ENCODE measurements around the gene MACROD1. TPM values are rescaled to one million over a fixed set of nuclear protein-coding genes. Genes with fewer than 3 reads are reported as not detected.

The MACROD1 gene
- total and polyA plus RNA-seq, 4 donors, result 10.6 to 31.6 (median 23.9) TPM

GRCh38 chr11:64043545-64043944 lies 122.4 kb downstream of the MACROD1 start:
- WGBS (ENCODE audit: insufficient coverage), result 98% methylated on average over 4 of the region's 5 CpGs

GRCh38 chr11:64042301-64042700 lies 123.6 kb downstream of the MACROD1 start:
- Histone ChIP-seq H3K4me3 (ENCODE audit: low read depth, low read length) (no peak overlapping the region), H3K36me3 (ENCODE audit: control insufficient read depth, insufficient read depth, low read length) (peaks cover 16% of the 10 kb centered on the region), H3K27me3 (ENCODE audit: control insufficient read depth, insufficient read depth, low read length) (no peaks in the 10 kb centered on the region), H3K9me3 (ENCODE audit: control insufficient read depth, insufficient read depth, low read length) (no peaks in the 10 kb centered on the region), H3K27ac (ENCODE audit: low read depth, low read length) (no peak overlapping the region), H3K4me1 (ENCODE audit: control insufficient read depth, insufficient read depth, low read length) (peaks cover 97% of the 10 kb centered on the region)
- DNase-seq (ENCODE audit: low read depth in 4 of 6, low spot score in 6 of 6), result no peak
- WGBS (ENCODE audit: insufficient coverage), result 88% methylated on average over 2 of the region's 4 CpGs

More at GRCh38 chr11:64043545-64043944, 122.4 kb downstream of the MACROD1 start:
- DNase-seq (ENCODE audit: low read depth in 4 of 6, low spot score in 6 of 6), result no peak
- Histone ChIP-seq H3K4me3 (ENCODE audit: low read depth, low read length) (no peak overlapping the region), H3K36me3 (ENCODE audit: control insufficient read depth, insufficient read depth, low read length) (peaks cover 16% of the 10 kb centered on the region), H3K27ac (ENCODE audit: low read depth, low read length) (no peak overlapping the region), H3K27me3 (ENCODE audit: control insufficient read depth, insufficient read depth, low read length) (no peaks in the 10 kb centered on the region), H3K4me1 (ENCODE audit: control insufficient read depth, insufficient read depth, low read length) (peaks cover 97% of the 10 kb centered on the region), H3K9me3 (ENCODE audit: control insufficient read depth, insufficient read depth, low read length) (no peaks in the 10 kb centered on the region)

- H3K27ac ChIP-seq (ENCODE audit: low read depth, low read length), result no peak overlapping the region
- no peaks in the 10 kb centered on the region for H3K9me3 ChIP-seq (ENCODE audit: control insufficient read depth, insufficient read depth, low read length)
- DNase-seq (ENCODE audit: low read depth in 4 of 6, low spot score in 6 of 6), result no peak
- peaks cover 2% of the 10 kb centered on the region for H3K27me3 ChIP-seq (ENCODE audit: control insufficient read depth, insufficient read depth, low read length)
- peaks cover 97% of the 10 kb centered on the region for H3K4me1 ChIP-seq (ENCODE audit: control insufficient read depth, insufficient read depth, low read length)
- no peak overlapping the region for H3K4me3 ChIP-seq (ENCODE audit: low read depth, low read length)
- WGBS (ENCODE audit: insufficient coverage), result 89% methylated on average over 5 of the region's 9 CpGs
- peaks cover 15% of the 10 kb centered on the region for H3K36me3 ChIP-seq (ENCODE audit: control insufficient read depth, insufficient read depth, low read length)
Observed at GRCh38 chr11:64041846-64042245, 124.1 kb downstream of the MACROD1 start.

- H3K27me3 ChIP-seq (ENCODE audit: control insufficient read depth, insufficient read depth, low read length), result peaks cover 2% of the 10 kb centered on the region
- H3K4me1 ChIP-seq (ENCODE audit: control insufficient read depth, insufficient read depth, low read length), result peaks cover 91% of the 10 kb centered on the region
- no peaks in the 10 kb centered on the region for H3K9me3 ChIP-seq (ENCODE audit: control insufficient read depth, insufficient read depth, low read length)
- no peak overlapping the region for H3K4me3 ChIP-seq (ENCODE audit: low read depth, low read length)
- H3K36me3 ChIP-seq (ENCODE audit: control insufficient read depth, insufficient read depth, low read length), result peaks cover 14% of the 10 kb centered on the region
- H3K27ac ChIP-seq (ENCODE audit: low read depth, low read length), result peak overlapping the region; percentile 15
- peak in 2 of 6 donors; percentile 57 to 74 for DNase-seq (ENCODE audit: low read depth in 4 of 6, low spot score in 6 of 6)
- WGBS (ENCODE audit: insufficient coverage), result 30% methylated on average over 9 of the region's 20 CpGs
Observed at GRCh38 chr11:64040684-64041322, 125.1 kb downstream of the MACROD1 start.

- DNase-seq (ENCODE audit: low read depth in 4 of 6, low spot score in 6 of 6), result no peak
- 73% methylated on average over 15 of the region's 16 CpGs for WGBS (ENCODE audit: insufficient coverage)
- Histone ChIP-seq H3K27ac (ENCODE audit: low read depth, low read length) (no peak overlapping the region), H3K36me3 (ENCODE audit: control insufficient read depth, insufficient read depth, low read length) (peaks cover 14% of the 10 kb centered on the region), H3K9me3 (ENCODE audit: control insufficient read depth, insufficient read depth, low read length) (no peaks in the 10 kb centered on the region), H3K4me3 (ENCODE audit: low read depth, low read length) (no peak overlapping the region), H3K27me3 (ENCODE audit: control insufficient read depth, insufficient read depth, low read length) (peaks cover 5% of the 10 kb centered on the region), H3K4me1 (ENCODE audit: control insufficient read depth, insufficient read depth, low read length) (peaks cover 86% of the 10 kb centered on the region)
Observed at GRCh38 chr11:64039012-64039665, 126.8 kb downstream of the MACROD1 start.

- Histone ChIP-seq H3K4me1 (ENCODE audit: control insufficient read depth, insufficient read depth, low read length) (peaks cover 81% of the 10 kb centered on the region), H3K4me3 (ENCODE audit: low read depth, low read length) (no peak overlapping the region), H3K27me3 (ENCODE audit: control insufficient read depth, insufficient read depth, low read length) (peaks cover 5% of the 10 kb centered on the region), H3K27ac (ENCODE audit: low read depth, low read length) (no peak overlapping the region), H3K36me3 (ENCODE audit: control insufficient read depth, insufficient read depth, low read length) (peaks cover 14% of the 10 kb centered on the region), H3K9me3 (ENCODE audit: control insufficient read depth, insufficient read depth, low read length) (no peaks in the 10 kb centered on the region)
- 82% methylated on average over 3 of the region's 4 CpGs for WGBS (ENCODE audit: insufficient coverage)
- DNase-seq (ENCODE audit: low read depth in 4 of 6, low spot score in 6 of 6), result no peak
Observed at GRCh38 chr11:64038500-64038899, 127.4 kb downstream of the MACROD1 start.

- H3K27ac ChIP-seq (ENCODE audit: low read depth, low read length), result peak overlapping the region; percentile 40
- H3K4me3 ChIP-seq (ENCODE audit: low read depth, low read length), result peak overlapping the region; percentile 48
- WGBS (ENCODE audit: insufficient coverage), result 15% methylated on average over 17 of the region's 23 CpGs
- no peak for DNase-seq (ENCODE audit: low read depth in 4 of 6, low spot score in 6 of 6)
- H3K9me3 ChIP-seq (ENCODE audit: control insufficient read depth, insufficient read depth, low read length), result no peaks in the 10 kb centered on the region
- H3K27me3 ChIP-seq (ENCODE audit: control insufficient read depth, insufficient read depth, low read length), result peaks cover 5% of the 10 kb centered on the region
- peaks cover 10% of the 10 kb centered on the region for H3K36me3 ChIP-seq (ENCODE audit: control insufficient read depth, insufficient read depth, low read length)
- H3K4me1 ChIP-seq (ENCODE audit: control insufficient read depth, insufficient read depth, low read length), result peaks cover 68% of the 10 kb centered on the region
Observed at GRCh38 chr11:64037027-64037634, 128.8 kb downstream of the MACROD1 start.

- whole genome bisulfite sequencing (ENCODE audit: insufficient coverage), result under 1% methylated on average over 80 of the region's 85 CpGs
- peaks cover 63% of the 10 kb centered on the region for H3K4me1 ChIP-seq (ENCODE audit: control insufficient read depth, insufficient read depth, low read length)
- peak in 2 of 6 donors; percentile 52 to 67 for DNase-seq (ENCODE audit: low read depth in 4 of 6, low spot score in 6 of 6)
- H3K36me3 ChIP-seq (ENCODE audit: control insufficient read depth, insufficient read depth, low read length), result peaks cover 5% of the 10 kb centered on the region
- H3K27me3 ChIP-seq (ENCODE audit: control insufficient read depth, insufficient read depth, low read length), result peaks cover 5% of the 10 kb centered on the region
- H3K9me3 ChIP-seq (ENCODE audit: control insufficient read depth, insufficient read depth, low read length), result no peaks in the 10 kb centered on the region
- peak overlapping the region; percentile 40 for H3K27ac ChIP-seq (ENCODE audit: low read depth, low read length)
- H3K4me3 ChIP-seq (ENCODE audit: low read depth, low read length), result peak overlapping the region; percentile 48
Observed at GRCh38 chr11:64036087-64037026, 129.6 kb downstream of the MACROD1 start.

- H3K4me3 ChIP-seq (ENCODE audit: low read depth, low read length), result peak within 1 kb of the TSS; percentile 48
- peaks cover 5% of the 10 kb centered on the region for H3K36me3 ChIP-seq (ENCODE audit: control insufficient read depth, insufficient read depth, low read length)
- peak within 1 kb of the TSS; percentile 40 for H3K27ac ChIP-seq (ENCODE audit: low read depth, low read length)
- DNase-seq (ENCODE audit: low read depth in 4 of 6, low spot score in 6 of 6), result peak in 2 of 6 donors; percentile 75 to 83
- 0% methylated on average over 40 of the region's 64 CpGs for WGBS (ENCODE audit: insufficient coverage)
- peaks cover 56% of the 10 kb centered on the region for H3K4me1 ChIP-seq (ENCODE audit: control insufficient read depth, insufficient read depth, low read length)
- H3K9me3 ChIP-seq (ENCODE audit: control insufficient read depth, insufficient read depth, low read length), result no peaks in the 10 kb centered on the region
- peaks cover 5% of the 10 kb centered on the region for H3K27me3 ChIP-seq (ENCODE audit: control insufficient read depth, insufficient read depth, low read length)
Observed at GRCh38 chr11:64035576-64035975, 130.3 kb downstream of the MACROD1 start, which contains the start of gene FLRT1. FLRT1 (plus strand) TSS chr11:64035931; CDS start chr11:64116268, 80,337 bp downstream.

All from spinal cord (tissue), 10 donors.